Activated B cell treated with CpG ODN at 0.5 μM for 24 hours (primary cell): Measurements from ENCODE around the gene NSD1. TPM values are rescaled to one million over a fixed set of nuclear protein-coding genes. Genes with fewer than 3 reads are reported as not detected.

ENCODE experiments used
- ATAC-seq: fragments of 200-7000 bp; cut with Tn5 transposase; one replicate; pipeline ENCODE4 v1.10.0; 2021; ENCODE audit warnings: low read depth, mild to moderate bottlenecking, moderate library complexity
- CTCF ChIA-PET: fragments of 350-600 bp; sonication (Branson Sonifier 250); formaldehyde crosslinking; loops from one replicate; lab custom pipeline; 2021; ENCODE audit warnings: antibody characterized with exemption; lab: Charles Lee
- POLR2A ChIA-PET: fragments of 350-600 bp; sonication (Branson Sonifier 250); formaldehyde crosslinking; loops from one replicate; lab custom pipeline; 2021; ENCODE audit warnings: antibody characterized with exemption; lab: Charles Lee
- DNase-seq: peaks from one replicate; pipeline ENCODE4 v3.0.0; 2022
- H3K27ac Mint-ChIP-seq: one replicate; pipeline ENCODE4 v1.8.0; 2020; ENCODE audit warnings: mixed read lengths
- H3K27me3 Mint-ChIP-seq: one replicate; pipeline ENCODE4 v1.8.0; 2021; ENCODE audit warnings: mixed read lengths
- H3K36me3 Mint-ChIP-seq: one replicate; pipeline ENCODE4 v1.8.0; 2021; ENCODE audit warnings: low read depth, mixed read lengths
- H3K4me1 Mint-ChIP-seq: one replicate; pipeline ENCODE4 v1.8.0; 2021; ENCODE audit warnings: mixed read lengths
- H3K4me3 Mint-ChIP-seq: one replicate; pipeline ENCODE4 v1.8.0; 2020; ENCODE audit warnings: mild to moderate bottlenecking, mixed read lengths
- H3K9me3 Mint-ChIP-seq: one replicate; pipeline ENCODE4 v1.8.0; 2020; ENCODE audit warnings: mixed read lengths
- intact Hi-C: fragments of 100-400 bp; cut with micrococcal nuclease; formaldehyde crosslinking; loops from one replicate; pipeline ENCODE4 v1.15.1; 2024
- total RNA-seq: library from RNA; stranded (reverse); gene quantifications from 2 replicates; pipeline ENCODE4 v1.2.3, GENCODE V29; 2022
- TF ChIP-seq, protein P1 (sequence below): fragments of 200-600 bp; IDR thresholded peaks from one replicate; pipeline ENCODE4 v1.8.0; 2022; ENCODE audit warnings: antibody characterized with exemption, mild to moderate bottlenecking

NSD1 gene
- total RNA-seq, 1 donor from 2014 or later, result 108 TPM

DNA sequence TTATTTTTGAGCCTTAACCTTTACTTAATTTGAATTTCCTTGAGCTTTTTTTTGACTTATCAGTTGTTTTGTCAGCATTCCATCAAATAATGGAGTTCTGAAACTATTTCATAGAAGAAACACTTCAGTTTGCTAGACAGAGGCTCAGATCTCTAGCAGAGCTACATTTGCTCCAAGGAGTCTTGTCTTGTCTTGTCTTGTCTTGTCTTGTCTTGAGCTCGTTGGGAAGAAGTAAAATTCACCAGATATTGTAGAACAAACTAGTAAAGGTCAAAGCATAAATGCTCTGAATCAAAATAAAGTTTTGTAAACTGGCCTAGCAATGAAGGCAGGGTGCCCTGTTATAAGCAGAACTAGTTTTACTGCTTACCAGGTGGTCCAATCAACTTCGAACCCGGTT lies 136.4 kb downstream of the NSD1 start:
- intact Hi-C loops, result no loop called here
- ATAC-seq, result no peak
- no peak overlapping the region for H3K27ac Mint-ChIP-seq

DNA sequence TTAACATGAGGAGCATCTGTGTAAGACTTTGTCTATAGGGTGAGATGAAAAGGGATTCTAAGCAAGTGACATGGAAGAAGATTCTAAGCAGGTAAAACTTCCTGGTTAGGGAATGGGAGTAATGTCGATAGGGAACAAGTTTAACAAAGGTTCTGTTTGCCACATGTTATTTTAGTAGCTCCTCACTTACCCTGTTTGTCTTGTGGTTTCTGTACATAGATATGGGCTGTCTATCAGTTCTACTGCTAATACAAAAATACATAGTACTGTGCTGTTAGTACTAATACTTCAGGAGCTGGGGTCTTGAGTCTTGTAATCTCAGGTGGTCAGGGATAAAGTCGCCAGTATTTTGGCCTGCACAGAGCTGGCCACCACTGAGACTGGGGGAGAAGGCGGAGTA lies 137.1 kb downstream of the NSD1 start:
- Mint-ChIP-seq H3K4me3 (no peak overlapping the region), H3K4me1 (no peaks in the 10 kb centered on the region), H3K27me3 (no peaks in the 10 kb centered on the region), H3K36me3 (peaks cover 84% of the 10 kb centered on the region), H3K27ac (no peak overlapping the region), H3K9me3 (no peaks in the 10 kb centered on the region)
- intact Hi-C loops, result no loop called here
- DNase-seq (no peak), ATAC-seq (no peak)
- ChIA-PET POLR2A (no interaction called here), CTCF (no interaction called here)
- TF ChIP-seq, protein P1, sequence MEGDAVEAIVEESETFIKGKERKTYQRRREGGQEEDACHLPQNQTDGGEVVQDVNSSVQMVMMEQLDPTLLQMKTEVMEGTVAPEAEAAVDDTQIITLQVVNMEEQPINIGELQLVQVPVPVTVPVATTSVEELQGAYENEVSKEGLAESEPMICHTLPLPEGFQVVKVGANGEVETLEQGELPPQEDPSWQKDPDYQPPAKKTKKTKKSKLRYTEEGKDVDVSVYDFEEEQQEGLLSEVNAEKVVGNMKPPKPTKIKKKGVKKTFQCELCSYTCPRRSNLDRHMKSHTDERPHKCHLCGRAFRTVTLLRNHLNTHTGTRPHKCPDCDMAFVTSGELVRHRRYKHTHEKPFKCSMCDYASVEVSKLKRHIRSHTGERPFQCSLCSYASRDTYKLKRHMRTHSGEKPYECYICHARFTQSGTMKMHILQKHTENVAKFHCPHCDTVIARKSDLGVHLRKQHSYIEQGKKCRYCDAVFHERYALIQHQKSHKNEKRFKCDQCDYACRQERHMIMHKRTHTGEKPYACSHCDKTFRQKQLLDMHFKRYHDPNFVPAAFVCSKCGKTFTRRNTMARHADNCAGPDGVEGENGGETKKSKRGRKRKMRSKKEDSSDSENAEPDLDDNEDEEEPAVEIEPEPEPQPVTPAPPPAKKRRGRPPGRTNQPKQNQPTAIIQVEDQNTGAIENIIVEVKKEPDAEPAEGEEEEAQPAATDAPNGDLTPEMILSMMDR, result no peak

More for the DNA sequence above, 136.4 kb downstream of the NSD1 start:
- ChIA-PET CTCF (no interaction called here), POLR2A (no interaction called here)
- no peaks in the 10 kb centered on the region for H3K9me3 Mint-ChIP-seq
- peaks cover 86% of the 10 kb centered on the region for H3K36me3 Mint-ChIP-seq
- no peak overlapping the region for H3K4me3 Mint-ChIP-seq
- DNase-seq, result no peak
- no peaks in the 10 kb centered on the region for H3K4me1 Mint-ChIP-seq
- H3K27me3 Mint-ChIP-seq, result no peaks in the 10 kb centered on the region
- TF ChIP-seq, protein P1, result no peak

DNA sequence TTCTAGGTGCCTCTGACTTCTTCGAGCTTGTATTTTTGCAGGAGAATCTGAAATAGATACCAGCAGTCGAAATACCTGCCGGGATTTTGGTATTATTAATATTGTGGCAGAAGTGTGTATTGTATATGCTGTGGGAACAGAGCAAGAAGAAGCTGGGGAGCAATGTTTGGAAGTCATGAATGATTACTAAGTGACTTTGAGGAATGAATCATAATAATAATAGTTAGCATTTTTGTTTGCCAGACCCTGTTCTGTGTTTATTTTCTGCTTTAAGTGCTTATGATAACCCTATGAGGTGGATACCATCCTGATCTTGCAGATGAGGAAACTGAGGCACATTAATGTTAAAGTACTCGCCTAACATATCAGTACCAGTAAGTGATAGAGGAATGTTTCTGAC lies 137.5 kb downstream of the NSD1 start:
- peaks cover 83% of the 10 kb centered on the region for H3K36me3 Mint-ChIP-seq
- intact Hi-C loops, result no loop called here
- ChIA-PET POLR2A (no interaction called here), CTCF (no interaction called here)
- no peaks in the 10 kb centered on the region for H3K27me3 Mint-ChIP-seq
- H3K4me1 Mint-ChIP-seq, result no peaks in the 10 kb centered on the region
- DNase-seq (no peak), ATAC-seq (no peak)
- H3K27ac Mint-ChIP-seq, result no peak overlapping the region
- H3K9me3 Mint-ChIP-seq, result no peaks in the 10 kb centered on the region
- no peak overlapping the region for H3K4me3 Mint-ChIP-seq
- TF ChIP-seq, protein P1, result no peak

DNA sequence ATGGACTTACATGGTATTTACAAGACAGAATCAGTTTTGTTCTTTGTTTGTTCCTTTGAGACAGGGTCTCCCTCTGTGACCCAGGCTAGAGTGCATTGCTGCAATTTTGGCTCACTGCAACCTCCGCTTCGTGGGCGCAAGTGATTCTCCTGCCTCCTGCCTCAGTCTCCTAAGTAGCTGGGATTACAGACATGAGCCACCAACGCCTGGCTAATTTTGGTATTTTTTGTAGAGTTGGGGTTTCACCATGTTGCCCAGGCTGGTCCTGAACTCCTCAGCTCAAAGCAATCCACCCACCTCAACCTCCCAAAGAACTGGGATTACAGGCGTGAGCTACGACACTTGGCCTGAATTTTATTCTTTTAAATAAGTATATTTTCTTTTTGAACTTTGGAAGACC lies 142.3 kb downstream of the NSD1 start:
- no peaks in the 10 kb centered on the region for H3K9me3 Mint-ChIP-seq
- H3K4me1 Mint-ChIP-seq, result peaks cover 6% of the 10 kb centered on the region
- no peak overlapping the region for H3K27ac Mint-ChIP-seq
- TF ChIP-seq, protein P1, result no peak
- CTCF ChIA-PET, result no interaction called here
- no peak overlapping the region for H3K4me3 Mint-ChIP-seq
- no peaks in the 10 kb centered on the region for H3K27me3 Mint-ChIP-seq
- no peak for DNase-seq
- intact Hi-C loops, result no loop called here
- no peak for ATAC-seq
- peaks cover 78% of the 10 kb centered on the region for H3K36me3 Mint-ChIP-seq
- POLR2A ChIA-PET, result no interaction called here

DNA sequence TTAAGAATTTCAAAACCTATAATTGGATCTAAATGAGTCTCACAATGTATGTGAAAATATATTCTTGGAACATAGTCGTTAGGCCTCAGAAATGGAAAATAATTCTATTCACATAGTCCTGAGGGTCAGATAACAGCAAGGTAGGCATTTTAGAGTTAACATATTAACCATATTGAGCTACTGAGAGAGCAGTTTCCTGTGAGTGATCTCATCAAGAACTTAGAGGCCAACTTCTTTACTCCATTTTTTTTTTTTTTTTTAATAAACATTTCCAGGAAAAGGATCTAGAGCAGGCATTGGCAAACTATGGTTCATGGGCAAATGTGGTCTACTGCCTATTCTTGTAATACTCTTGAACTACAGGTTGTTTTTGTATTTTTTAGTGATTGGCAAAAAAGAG lies 143.3 kb downstream of the NSD1 start:
- ATAC-seq (no peak), DNase-seq (no peak)
- POLR2A ChIA-PET, result interaction anchor here (0.6 kb wide), 1 partner anchor 94 kb away, joined by 3 read pairs; no protein-coding TSS in a partner anchor
- CTCF ChIA-PET, result no interaction called here
- no peak overlapping the region for H3K4me3 Mint-ChIP-seq
- no peaks in the 10 kb centered on the region for H3K27me3 Mint-ChIP-seq
- intact Hi-C loops, result no loop called here
- no peak overlapping the region for H3K27ac Mint-ChIP-seq
- TF ChIP-seq, protein P1, result no peak
- H3K4me1 Mint-ChIP-seq, result peaks cover 6% of the 10 kb centered on the region
- peaks cover 78% of the 10 kb centered on the region for H3K36me3 Mint-ChIP-seq
- H3K9me3 Mint-ChIP-seq, result no peaks in the 10 kb centered on the region
